Muscle layer of duodenum (tissue), 2 donors: ENCODE measurements around the gene FSTL4.

Experiments used
- H3K27ac ChIP-seq: one replicate; pipeline ENCODE4 v1.7.0; 2013; ENCODE audit warnings: mild to moderate bottlenecking, low read length
- H3K27me3 ChIP-seq: one replicate; pipeline ENCODE4 v1.7.0; 2013; ENCODE audit warnings: low read depth, mild to moderate bottlenecking, control low read depth, low read length
- H3K36me3 ChIP-seq, 2 donors: one replicate each; pipeline ENCODE4 v1.7.0; 2013; ENCODE audit warnings: low read length in 2 of 2, control low read depth in 1 of 2, mild to moderate bottlenecking in 1 of 2; ENCODE audit not compliant: insufficient read depth in 2 of 2, control insufficient read depth in 1 of 2
- H3K4me1 ChIP-seq, 2 donors: one replicate each; pipeline ENCODE4 v1.7.0; 2013; ENCODE audit warnings: low read length in 2 of 2, mild to moderate bottlenecking in 2 of 2, control low read depth in 1 of 2, moderate library complexity in 1 of 2; ENCODE audit not compliant: insufficient read depth in 2 of 2, control insufficient read depth in 1 of 2
- H3K4me3 ChIP-seq, 2 donors: one replicate each; pipeline ENCODE4 v1.7.0; 2013; ENCODE audit warnings: low read length in 2 of 2, low read depth in 1 of 2, mild to moderate bottlenecking in 1 of 2
- H3K9me3 ChIP-seq, 2 donors: one replicate each; pipeline ENCODE4 v1.7.0; 2013; ENCODE audit warnings: low read length in 2 of 2, control low read depth in 1 of 2, mild to moderate bottlenecking in 1 of 2; ENCODE audit not compliant: control insufficient read depth in 1 of 2
- donor health status: healthy.

The FSTL4 gene

DNA sequence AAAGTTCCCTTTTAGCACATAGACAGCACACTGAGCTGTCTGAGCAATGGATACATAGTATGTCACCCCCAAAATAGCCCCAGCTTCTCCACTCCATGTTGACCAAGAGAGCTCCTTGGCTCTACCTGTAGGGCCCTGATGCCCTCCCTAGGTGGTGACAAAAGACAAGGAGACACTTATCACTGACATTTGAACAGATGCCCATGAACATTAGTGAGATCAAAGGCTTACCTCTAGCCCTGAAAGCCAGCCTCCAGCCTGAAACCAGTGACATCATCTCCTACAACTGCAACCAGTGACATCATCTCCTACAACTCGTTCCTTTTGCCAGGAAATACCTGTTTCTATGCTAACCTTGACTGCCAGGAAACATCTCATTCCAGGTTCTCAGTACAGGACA lies 122.7 kb downstream of the FSTL4 start:
- Histone ChIP-seq H3K4me3 (no peak overlapping the region), H3K27ac (no peak overlapping the region), H3K27me3 (peaks cover 3% of the 10 kb centered on the region), H3K36me3 (no peaks in the 10 kb centered on the region), H3K9me3 (peaks cover 0 to 6% of the 10 kb centered on the region in 2 donors), H3K4me1 (no peaks in the 10 kb centered on the region)

DNA sequence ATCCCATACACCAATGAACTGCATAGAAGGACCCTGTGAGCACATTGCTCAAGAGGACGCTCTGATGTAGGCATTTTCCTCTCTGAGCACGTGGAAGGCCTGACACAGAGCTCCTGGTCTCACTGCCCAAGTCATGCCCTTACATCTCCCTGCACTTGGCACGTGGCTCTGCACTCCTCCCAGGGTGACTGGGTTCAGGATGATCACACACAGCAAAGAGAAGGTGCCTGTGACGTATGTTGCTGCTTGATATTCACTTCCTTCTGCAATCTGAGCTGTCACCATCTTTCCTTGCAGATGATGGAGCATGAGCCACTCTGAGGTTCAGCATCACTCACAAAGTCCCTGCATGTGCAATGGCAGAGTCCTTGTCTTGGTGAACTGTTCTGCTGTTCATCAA lies 125.2 kb downstream of the FSTL4 start:
- H3K9me3 ChIP-seq = peaks cover 0 to 6% of the 10 kb centered on the region in 2 donors
- no peaks in the 10 kb centered on the region for H3K36me3 ChIP-seq
- no peak overlapping the region for H3K4me3 ChIP-seq
- H3K27ac ChIP-seq = no peak overlapping the region
- no peaks in the 10 kb centered on the region for H3K4me1 ChIP-seq
- peaks cover 3% of the 10 kb centered on the region for H3K27me3 ChIP-seq

DNA sequence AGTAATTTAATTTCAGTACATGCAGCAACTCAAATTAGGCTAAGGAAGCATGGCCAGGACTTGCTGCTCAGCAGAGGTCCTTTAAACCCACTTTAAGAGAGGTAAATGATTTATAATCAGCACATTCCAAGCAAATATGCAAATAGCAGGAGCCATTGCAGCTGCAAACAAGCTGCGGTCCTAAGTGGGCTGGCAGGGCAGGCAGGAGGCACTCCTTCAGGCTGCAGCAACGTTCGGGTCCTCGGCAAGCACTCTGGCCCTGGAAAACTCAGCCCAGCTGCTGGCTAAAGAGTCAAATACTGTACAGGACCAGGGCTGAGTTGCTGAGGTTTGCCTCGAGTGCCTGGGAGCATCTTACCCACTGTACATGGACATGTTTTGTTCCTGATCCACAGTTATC lies 126.9 kb downstream of the FSTL4 start:
- H3K4me3 ChIP-seq = no peak overlapping the region
- H3K27ac ChIP-seq = no peak overlapping the region
- no peaks in the 10 kb centered on the region for H3K4me1 ChIP-seq
- H3K27me3 ChIP-seq = peaks cover 3% of the 10 kb centered on the region
- no peaks in the 10 kb centered on the region for H3K36me3 ChIP-seq
- peaks cover 0 to 2% of the 10 kb centered on the region in 2 donors for H3K9me3 ChIP-seq

DNA sequence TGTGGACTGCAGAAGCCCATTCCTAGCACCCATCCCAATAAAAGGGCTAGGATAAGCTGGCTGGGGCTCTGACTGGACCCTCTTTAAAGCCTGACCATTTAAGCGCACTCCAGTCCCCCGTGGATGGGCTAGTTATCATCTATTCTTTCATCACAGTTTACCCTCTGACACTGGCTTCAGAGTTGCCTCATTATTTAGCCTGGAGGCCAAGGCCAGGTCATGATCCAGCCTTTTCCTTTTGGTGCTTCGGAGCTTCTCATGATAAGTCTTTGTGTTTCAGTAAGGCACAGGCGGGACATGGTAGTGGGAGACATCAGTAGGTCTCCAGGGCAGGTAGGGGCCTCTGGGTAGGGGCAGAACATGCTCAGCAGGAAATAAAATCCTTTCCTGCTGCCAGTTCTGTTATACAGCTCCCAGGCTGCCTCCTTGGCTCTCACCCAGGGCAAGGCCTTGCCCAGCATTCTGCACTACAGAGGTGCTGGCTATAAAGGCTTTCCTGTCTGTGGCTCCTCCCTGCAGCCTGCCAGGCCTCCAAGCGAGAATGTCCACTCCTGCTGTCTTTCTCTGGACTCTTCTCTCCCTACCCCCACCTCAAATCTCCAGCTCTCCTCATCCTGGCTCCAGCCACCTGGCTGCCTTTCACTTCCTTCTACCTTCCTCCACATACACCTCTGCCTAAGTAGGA lies 128.8 kb downstream of the FSTL4 start:
- Histone ChIP-seq H3K27ac (no peak overlapping the region), H3K27me3 (peaks cover 3% of the 10 kb centered on the region), H3K4me3 (no peak overlapping the region), H3K36me3 (no peaks in the 10 kb centered on the region), H3K4me1 (no peaks in the 10 kb centered on the region), H3K9me3 (no peaks in the 10 kb centered on the region)

DNA sequence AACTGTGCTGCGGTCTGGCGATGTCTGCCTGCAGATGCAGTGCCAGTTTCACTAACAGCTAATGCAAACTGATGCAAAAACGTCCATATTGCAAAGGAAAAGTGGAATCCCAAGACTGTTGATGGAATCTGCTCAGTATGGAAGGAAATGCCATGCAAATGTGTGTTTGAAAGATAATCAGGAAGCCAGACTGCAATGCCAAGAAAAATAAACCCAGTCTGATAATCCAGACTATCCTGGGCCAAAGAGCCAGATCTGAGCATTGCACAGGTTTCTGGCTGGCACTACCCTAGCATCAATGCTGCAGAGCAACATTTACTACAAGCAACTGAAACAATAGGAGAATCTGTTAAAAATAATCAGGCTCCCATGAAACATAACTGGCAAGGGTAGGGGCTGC lies 130.3 kb downstream of the FSTL4 start:
- H3K36me3 ChIP-seq = no peaks in the 10 kb centered on the region
- H3K27me3 ChIP-seq = peaks cover 3% of the 10 kb centered on the region
- no peaks in the 10 kb centered on the region for H3K4me1 ChIP-seq
- no peaks in the 10 kb centered on the region for H3K9me3 ChIP-seq
- no peak overlapping the region for H3K4me3 ChIP-seq
- no peak overlapping the region for H3K27ac ChIP-seq

DNA sequence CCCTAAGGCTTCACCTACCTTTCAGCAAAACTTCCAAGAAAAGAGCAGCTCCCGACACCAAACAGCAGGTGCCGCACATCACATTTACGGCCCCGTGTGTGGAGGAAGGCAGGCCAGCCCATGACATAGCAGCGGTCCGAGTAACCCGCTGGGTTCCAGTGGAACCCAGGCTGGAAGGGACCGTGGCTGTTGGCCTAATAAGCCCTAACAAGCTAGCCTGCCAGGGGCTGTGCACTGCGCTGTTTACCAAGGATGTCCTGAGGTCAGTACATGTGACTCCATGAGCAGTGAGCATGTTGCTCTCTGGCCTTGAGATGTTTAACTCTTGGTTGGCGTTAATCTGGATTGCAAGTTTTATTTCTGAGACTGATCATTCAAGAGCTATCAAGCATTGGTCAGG lies 131.5 kb downstream of the FSTL4 start:
- no peaks in the 10 kb centered on the region for H3K4me1 ChIP-seq
- H3K4me3 ChIP-seq = no peak overlapping the region
- no peaks in the 10 kb centered on the region for H3K9me3 ChIP-seq
- peaks cover 3% of the 10 kb centered on the region for H3K27me3 ChIP-seq
- H3K36me3 ChIP-seq = no peaks in the 10 kb centered on the region
- H3K27ac ChIP-seq = no peak overlapping the region

DNA sequence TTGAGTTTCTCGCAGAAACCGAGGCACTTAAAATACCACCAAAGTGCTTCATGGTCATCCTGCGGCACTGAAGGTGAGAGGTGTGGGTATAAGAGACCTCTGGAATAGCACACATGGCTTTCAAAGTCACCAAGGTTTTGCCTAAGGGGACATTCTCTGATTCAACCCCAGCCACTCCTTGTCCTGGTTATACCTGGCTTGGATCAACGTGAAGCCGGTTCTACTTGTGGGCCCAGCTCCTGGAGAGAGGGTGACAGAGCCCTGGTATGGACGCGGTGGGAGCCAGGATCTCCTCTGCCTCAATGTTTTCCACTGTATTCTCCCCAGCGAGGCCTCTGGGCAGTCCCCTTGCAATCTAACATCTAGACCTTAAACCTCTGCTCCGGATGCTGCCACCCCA lies 132.0 kb downstream of the FSTL4 start:
- Histone ChIP-seq H3K4me1 (no peaks in the 10 kb centered on the region), H3K9me3 (no peaks in the 10 kb centered on the region), H3K4me3 (no peak overlapping the region), H3K27me3 (peaks cover 2% of the 10 kb centered on the region), H3K36me3 (no peaks in the 10 kb centered on the region), H3K27ac (no peak overlapping the region)

DNA sequence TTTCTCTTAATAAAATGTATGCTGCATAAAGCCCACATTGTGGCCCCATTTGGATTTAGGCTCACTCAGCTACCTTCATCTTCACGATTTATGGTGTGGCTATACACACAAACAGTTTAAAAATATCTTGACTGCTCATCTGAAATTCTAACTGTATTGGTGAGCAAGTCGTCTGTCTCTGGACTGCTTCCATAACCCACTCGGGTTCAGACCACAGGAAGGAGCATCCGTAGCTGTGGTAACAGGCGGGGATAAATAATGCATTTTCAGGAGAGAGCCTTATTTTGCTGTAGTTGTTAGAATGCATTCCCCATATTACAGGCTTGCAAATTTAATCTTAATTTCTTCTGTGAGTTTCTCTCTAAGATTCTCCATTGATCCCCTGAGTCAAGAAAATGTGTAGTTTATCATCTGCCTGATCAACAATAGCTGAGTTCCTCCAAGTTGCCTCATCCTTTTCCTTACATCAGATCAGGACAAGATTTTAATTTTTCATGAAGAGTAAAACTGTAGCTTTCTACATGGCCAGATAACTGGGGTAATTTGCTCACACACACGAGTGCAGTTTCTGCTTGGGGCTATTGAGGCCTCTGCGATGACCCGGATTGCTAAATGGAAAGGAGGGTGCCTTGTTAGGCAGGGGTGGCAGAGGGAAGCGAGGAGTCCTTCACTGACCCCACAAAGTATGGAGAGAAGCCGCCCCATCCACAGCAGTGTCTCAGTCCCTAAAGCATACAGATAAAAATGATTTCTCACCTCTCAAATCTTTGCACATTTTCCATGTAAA lies 133.9 kb downstream of the FSTL4 start:
- H3K27me3 ChIP-seq = no peaks in the 10 kb centered on the region
- no peaks in the 10 kb centered on the region for H3K9me3 ChIP-seq
- H3K4me3 ChIP-seq = no peak overlapping the region
- H3K27ac ChIP-seq = no peak overlapping the region
- H3K4me1 ChIP-seq = no peaks in the 10 kb centered on the region
- H3K36me3 ChIP-seq = no peaks in the 10 kb centered on the region

DNA sequence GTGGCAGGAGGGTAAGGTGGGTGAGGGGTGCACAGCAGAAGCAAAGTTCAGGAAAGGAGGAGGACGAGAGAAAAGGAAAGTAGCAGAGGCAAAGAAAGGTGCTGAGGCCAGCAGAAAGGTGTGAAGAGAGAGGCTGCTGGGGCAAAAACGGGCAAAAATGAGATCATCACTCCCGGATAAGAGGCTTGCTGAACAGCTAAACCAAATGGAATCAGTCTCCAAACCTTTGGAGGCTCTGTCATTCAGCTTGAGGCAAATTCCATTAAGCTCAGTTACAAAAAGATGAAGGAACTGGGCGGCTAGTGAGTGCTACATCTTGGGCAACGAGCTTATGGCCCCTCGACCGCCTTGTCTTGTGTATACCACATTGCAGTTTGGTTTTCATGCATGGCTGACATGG lies 136.4 kb downstream of the FSTL4 start:
- Histone ChIP-seq H3K4me1 (no peaks in the 10 kb centered on the region), H3K4me3 (no peak overlapping the region), H3K36me3 (no peaks in the 10 kb centered on the region), H3K27me3 (no peaks in the 10 kb centered on the region), H3K9me3 (no peaks in the 10 kb centered on the region), H3K27ac (no peak overlapping the region)

DNA sequence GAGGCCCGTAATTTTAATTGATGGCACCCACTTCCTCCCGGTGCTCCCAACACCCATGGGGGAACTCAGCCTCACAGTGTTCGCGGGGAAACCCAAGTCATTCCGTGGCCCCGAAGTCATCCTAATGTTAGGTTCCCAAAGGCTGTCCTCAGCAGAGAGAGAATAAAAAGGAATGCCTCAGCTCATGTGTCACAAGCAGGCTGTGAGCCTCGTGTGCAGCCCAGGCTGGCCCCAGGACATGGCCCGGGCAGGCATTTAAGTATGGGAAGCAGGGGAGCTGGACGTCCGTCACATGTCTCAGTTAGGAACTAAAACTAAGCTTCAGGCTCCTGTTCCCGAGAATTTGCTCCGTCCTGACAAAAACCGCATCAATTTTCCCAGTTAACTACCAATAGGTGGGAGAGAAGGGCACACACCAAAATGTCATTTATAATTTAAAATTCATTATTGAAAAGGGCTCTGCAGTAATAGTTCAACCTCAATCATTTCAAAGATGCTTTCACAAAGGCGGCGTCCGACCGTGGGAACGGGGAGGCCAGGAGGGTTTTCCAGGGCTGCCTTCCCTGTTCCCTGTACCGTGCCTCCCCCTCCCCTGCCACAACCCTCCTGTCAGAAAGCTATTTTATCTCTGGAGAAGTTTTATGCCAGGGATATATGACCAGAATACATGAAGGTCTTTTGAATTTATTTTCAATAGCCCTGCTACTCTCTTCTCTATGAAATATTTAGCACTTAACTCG lies 137.3 kb downstream of the FSTL4 start:
- Histone ChIP-seq H3K4me1 (no peaks in the 10 kb centered on the region), H3K4me3 (no peak overlapping the region), H3K27ac (no peak overlapping the region), H3K36me3 (no peaks in the 10 kb centered on the region), H3K27me3 (no peaks in the 10 kb centered on the region), H3K9me3 (no peaks in the 10 kb centered on the region)

DNA sequence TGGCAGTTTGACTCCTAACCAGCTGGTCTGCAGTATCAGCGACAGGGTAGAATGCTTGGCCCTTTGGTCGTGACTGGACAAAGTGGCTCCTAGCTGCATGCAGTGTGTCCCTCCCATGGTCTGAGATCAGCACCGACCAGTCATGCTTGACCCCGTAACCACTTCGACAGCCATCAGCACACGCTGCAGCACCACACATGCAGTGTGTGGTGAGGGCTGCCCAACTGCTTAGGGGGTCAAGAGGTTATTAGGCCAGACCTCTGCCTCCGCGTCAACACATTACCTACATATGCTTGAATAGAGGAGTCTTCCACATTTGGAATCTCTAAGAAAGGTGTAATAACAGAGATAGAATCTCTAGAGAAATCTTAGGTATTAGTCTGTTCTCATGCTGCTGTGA lies 139.1 kb downstream of the FSTL4 start:
- no peak overlapping the region for H3K4me3 ChIP-seq
- no peaks in the 10 kb centered on the region for H3K27me3 ChIP-seq
- no peak overlapping the region for H3K27ac ChIP-seq
- no peaks in the 10 kb centered on the region for H3K4me1 ChIP-seq
- H3K36me3 ChIP-seq = no peaks in the 10 kb centered on the region
- H3K9me3 ChIP-seq = no peaks in the 10 kb centered on the region
